Right ventricle myocardium superior (tissue), 1 donor: ENCODE measurements around the gene VPS39. TPM values are rescaled to one million over a fixed set of nuclear protein-coding genes. Genes with fewer than 3 reads are reported as not detected.
A peak's percentile ranks its signal among the peaks of the same experiment; 100 is the strongest.

Experiments
- ATAC-seq: fragments of 200-7000 bp; cut with Tn5 transposase; one replicate; pipeline ENCODE4 v1.9.1; 2020; ENCODE audit warnings: mild to moderate bottlenecking; ENCODE audit not compliant: poor library complexity
- DNase-seq: peaks from one replicate; pipeline ENCODE4 v3.0.0-alpha.2; 2020
- intact Hi-C: fragments of 100-400 bp; cut with DNase I; formaldehyde crosslinking; loops from one replicate; pipeline ENCODE4 v1.11.2; 2022
- total RNA-seq: library from RNA; stranded (reverse); fragmentation: NEBNext Ultra II Directional; extraction: Animal tissue kit (Norgen Biotek cat#: 25700); gene quantifications from one replicate; pipeline ENCODE4 v1.2.1, GENCODE V29; 2021
- donor health status: DM: no; HTN: yes; CAD: no; lungs with severe emphysema.

Gene VPS39
- total RNA-seq, 1 donor from 2014 or later, result 46.3 TPM

- intact Hi-C loops, result no loop called here
- DNase-seq (no peak), ATAC-seq (no peak)
Observed at GRCh38 chr15:42163947-42164550, 44.1 kb downstream of the VPS39 start.

- DNase-seq (no peak), ATAC-seq (no peak)
- intact Hi-C loops, result no loop called here
Observed at GRCh38 chr15:42163291-42163690, 44.8 kb downstream of the VPS39 start.

- intact Hi-C loops, result no loop called here
- no peak for ATAC-seq
- DNase-seq, result no peak
Observed at GRCh38 chr15:42160136-42160535, 48.0 kb downstream of the VPS39 start.

GRCh38 chr15:42159381-42160015, 48.6 kb downstream of the VPS39 start:
- peak; percentile 79 for ATAC-seq
- intact Hi-C loops, result no loop called here

GRCh38 chr15:42158941-42159340, 49.2 kb downstream of the VPS39 start:
- peak; percentile 2 for ATAC-seq
- intact Hi-C loops, result no loop called here
- no peak for DNase-seq

More at GRCh38 chr15:42159381-42160015, 48.6 kb downstream of the VPS39 start:
- peak; percentile 82 for DNase-seq

GRCh38 chr15:42157981-42158765, 49.9 kb downstream of the VPS39 start:
- ATAC-seq (no peak), DNase-seq (no peak)
- intact Hi-C loops, result no loop called here

- DNase-seq (no peak), ATAC-seq (no peak)
- intact Hi-C loops, result no loop called here
Observed at GRCh38 chr15:42157381-42157780, 50.7 kb downstream of the VPS39 start.

- ATAC-seq, result peak; percentile 30
Observed at GRCh38 chr15:42156243-42156922, 51.7 kb downstream of the VPS39 start, which contains the start of gene PLA2G4F. PLA2G4F (minus strand) TSS chr15:42156636; CDS start chr15:42156549, 87 bp downstream.

GRCh38 chr15:42155546-42156242, 52.4 kb downstream of the VPS39 start:
- ATAC-seq (no peak), DNase-seq (no peak)
- intact Hi-C loops, result no loop called here

More at GRCh38 chr15:42156243-42156922, 51.7 kb downstream of the VPS39 start, which contains the start of gene PLA2G4F:
- intact Hi-C loops, result no loop called here
- peak; percentile 41 for DNase-seq

GRCh38 chr15:42154956-42155355, 53.1 kb downstream of the VPS39 start:
- intact Hi-C loops, result no loop called here
- no peak for DNase-seq
- ATAC-seq, result no peak

GRCh38 chr15:42154212-42154941, 53.7 kb downstream of the VPS39 start:
- intact Hi-C loops, result no loop called here
- DNase-seq, result peak; percentile 39
- ATAC-seq, result no peak

- no peak for ATAC-seq
- intact Hi-C loops, result no loop called here
Observed at GRCh38 chr15:42153874-42154211, 54.3 kb downstream of the VPS39 start.

GRCh38 chr15:42152921-42153698, 55.0 kb downstream of the VPS39 start:
- intact Hi-C loops, result no loop called here
- ATAC-seq, result no peak
- no peak for DNase-seq

More at GRCh38 chr15:42153874-42154211, 54.3 kb downstream of the VPS39 start:
- DNase-seq, result no peak

- intact Hi-C loops, result no loop called here
- ATAC-seq, result peak; percentile 76
- peak; percentile 62 for DNase-seq
Observed at GRCh38 chr15:42152196-42152920, 55.7 kb downstream of the VPS39 start.

- DNase-seq, result no peak
- intact Hi-C loops, result no loop called here
Observed at GRCh38 chr15:42151736-42152135, 56.4 kb downstream of the VPS39 start.

GRCh38 chr15:42151141-42151561, 57.0 kb downstream of the VPS39 start:
- DNase-seq (no peak), ATAC-seq (no peak)
- intact Hi-C loops, result no loop called here

More at GRCh38 chr15:42151736-42152135, 56.4 kb downstream of the VPS39 start:
- ATAC-seq, result peak; percentile 3
